GDM1 (cell line): ENCODE measurements around the gene CAMK4.

ENCODE experiments used
- DNase-seq: peaks from one replicate; lab custom pipeline; 2025; lab: John Stamatoyannopoulos, UW

Gene CAMK4

DNA sequence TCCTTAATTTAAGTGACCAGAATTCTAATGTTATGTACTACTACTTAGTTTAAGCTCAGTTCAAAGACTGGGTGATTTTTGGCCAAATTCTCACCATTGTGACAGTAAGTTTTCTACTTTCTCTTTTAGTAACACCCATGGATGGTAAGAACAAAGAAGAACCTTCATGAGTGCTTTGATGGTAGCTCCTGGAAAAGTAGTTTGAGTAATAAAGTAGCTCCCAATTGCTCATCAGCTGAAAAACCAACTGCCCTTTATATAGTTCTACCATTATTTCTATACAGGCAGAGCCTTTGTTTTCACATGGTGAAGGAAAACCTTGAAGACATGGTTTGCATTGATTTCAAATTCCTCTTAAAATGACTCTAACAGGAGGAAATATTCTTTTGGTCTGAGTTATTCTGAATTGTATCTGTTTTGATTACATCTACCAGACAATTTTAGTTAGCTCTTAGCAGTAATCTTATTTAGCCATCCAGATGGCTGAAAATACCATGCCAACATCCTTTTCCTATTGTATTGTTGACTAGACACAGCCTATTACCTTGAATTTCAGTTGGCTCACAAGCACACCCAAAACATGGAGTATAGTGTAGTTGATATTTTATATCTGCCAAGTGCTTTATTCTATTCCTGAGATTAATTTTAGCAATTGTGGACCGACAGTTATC, 311.8 kb downstream of the CAMK4 start:
- DNase-seq = no peak

- no peak for DNase-seq
Observed at GRCh38 chr5:111537141-111538024, 313.2 kb downstream of the CAMK4 start.
